HG03521 (cell line): ENCODE data around the gene DNAL4.

ENCODE experiments used
- ATAC-seq: cut with Tn5 transposase; IDR thresholded peaks from one replicate; pipeline ENCODE4 v1.9.1; 2021; ENCODE audit warnings: mild to moderate bottlenecking, moderate library complexity; ENCODE audit not compliant: unreplicated experiment

The DNAL4 gene

GRCh38 chr22:38793721-38794466 is at the start of gene DNAL4:
Gene DNAL4, minus strand, starts transcription at chr22:38794143. Its CDS starts 11,412 bp downstream, at chr22:38782731.
- ATAC-seq = peak; percentile 90

DNA sequence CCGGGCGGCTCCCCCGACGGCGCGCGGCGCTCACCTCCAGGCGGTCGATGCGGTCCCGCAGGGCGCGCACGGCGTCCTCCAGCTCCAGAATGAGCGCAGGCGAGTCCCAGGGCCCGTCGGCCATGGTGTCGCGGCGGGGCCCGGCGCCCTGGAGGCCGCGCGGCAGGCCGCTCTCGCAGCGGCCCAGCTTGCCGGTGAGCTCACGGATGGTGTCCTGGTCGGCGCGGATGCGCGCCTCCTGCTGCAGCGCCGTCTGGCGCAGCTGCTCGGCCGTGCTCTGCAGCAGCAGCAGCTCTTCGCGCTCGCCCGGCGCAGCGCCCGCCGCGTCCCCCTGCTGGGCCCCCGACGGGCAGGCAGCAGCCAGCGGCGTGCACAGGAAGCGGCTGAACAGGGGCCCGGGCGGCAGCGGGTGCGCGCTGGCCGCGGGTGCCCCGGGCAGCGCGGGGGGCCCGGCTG is 49.3 kb upstream of the DNAL4 start:
- no peak for ATAC-seq

DNA sequence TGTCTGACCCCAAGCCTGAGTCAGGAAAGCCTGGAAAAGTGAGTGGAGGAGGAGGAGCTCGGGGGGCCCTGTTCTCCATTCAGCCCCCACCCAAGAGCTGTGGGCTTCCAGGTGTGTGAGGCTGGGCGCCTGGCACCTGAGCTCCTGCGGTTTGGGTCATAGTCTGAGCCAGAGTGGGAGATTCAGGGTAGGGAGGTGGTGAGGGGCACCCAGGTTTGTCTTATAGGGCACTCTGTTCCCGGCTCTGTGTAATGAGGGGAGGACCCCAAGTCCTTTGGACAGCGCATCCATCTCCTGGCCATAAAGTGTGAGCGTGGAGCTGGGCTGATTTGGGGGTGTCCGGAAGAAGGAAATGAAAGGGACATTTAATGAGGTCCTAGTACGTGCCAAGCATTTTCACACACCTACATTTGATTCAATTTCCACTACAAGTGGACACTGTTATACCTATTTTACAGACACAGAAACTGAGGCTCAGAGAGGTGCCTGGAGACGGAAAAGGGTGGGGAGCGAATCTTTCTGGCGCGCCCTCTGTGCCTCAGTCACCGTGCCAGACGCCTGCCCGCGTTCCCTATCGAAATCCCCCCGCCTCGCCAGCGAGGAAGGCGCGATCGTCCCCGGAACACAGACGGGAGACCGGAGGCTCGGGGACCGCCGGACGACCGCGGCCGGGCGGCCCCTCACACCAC is 48.7 kb upstream of the DNAL4 start:
- no peak for ATAC-seq

DNA sequence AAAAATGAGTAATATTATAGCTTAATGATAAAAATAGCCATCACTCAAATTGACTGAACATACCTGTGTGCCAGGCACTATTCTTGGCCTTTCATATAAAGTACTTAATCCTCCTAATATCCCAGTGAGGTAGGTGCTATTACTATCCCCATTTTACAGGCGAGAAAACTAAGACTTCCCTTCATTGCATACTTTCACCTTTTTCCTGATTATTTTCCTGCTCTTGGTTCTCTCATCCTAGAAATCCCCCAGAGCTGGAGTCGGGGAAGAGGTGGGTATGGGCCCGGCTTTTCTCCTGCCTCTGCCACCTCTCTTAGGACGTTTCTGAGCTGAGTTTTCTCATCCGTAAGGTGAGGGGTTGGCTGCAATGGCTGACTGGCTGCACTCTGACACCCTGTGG is 47.7 kb upstream of the DNAL4 start:
- no peak for ATAC-seq

- ATAC-seq = no peak
Observed at GRCh38 chr22:38841211-38841610, 47.3 kb upstream of the DNAL4 start.

DNA sequence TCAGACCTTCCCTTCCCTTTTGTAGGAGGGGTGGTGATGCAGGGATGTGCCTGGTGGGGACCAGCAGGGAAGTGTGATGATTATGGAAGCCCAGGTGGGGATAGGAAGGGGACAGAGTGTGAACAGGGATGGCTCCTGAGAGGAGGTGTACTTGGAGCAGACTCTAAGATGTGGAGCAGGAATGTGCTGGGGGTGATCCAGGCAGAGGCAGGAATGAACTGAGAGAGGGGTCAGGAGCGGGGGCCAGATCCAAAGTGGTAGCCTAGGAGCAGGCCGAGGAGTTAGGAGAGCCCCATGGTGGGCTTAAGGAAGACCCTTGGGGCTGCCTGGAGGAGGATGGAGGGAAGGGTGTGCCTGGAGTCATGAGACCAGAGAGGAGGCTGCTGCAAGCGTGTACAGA is 46.2 kb upstream of the DNAL4 start:
- no peak for ATAC-seq

DNA sequence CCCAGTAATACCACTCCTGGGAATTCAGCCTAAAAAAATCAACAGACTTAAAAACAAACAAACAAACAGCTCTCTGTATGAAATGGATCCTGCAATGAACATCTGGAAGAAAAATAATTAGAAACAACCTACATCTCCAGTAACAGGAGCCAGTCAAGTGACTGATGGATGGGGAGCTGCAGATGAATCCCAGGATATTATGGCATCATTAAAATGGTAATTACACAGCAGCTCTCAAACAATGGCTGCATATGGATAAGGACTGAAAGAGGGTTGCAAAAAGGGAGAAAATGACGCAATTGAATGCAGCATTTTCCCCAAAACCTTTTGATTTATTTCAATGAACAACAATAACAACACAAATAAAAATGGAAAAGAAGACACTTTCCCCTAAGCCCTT is 45.7 kb upstream of the DNAL4 start:
- no peak for ATAC-seq

DNA sequence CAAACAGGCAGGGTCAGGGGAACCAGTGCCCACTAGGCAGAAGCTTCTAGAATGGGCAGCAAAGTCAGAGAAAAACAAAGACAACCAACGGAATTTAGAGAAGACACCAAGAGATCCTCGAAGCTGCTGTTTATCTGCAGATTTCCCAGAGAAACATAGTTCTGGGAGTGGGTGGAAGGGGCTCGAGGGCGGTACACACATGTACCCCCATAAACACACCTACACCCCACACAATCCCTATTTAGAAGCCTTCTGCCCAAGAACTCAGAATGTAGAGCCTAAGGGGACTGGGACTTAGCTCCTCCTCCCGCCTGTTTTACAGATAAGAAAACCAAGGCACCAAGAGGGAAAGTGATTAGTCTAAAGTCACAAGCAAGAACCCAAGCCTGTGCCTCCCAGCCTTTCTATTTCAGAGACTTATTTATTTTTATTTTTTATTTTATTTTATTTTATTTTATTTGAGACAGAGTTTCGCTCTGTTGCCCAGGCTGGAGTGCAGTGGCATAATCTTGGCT is 43.5 kb upstream of the DNAL4 start:
- ATAC-seq = no peak

- no peak for ATAC-seq
Observed at GRCh38 chr22:38835888-38836301, 42.0 kb upstream of the DNAL4 start.

- ATAC-seq = no peak
Observed at GRCh38 chr22:38834991-38835390, 41.0 kb upstream of the DNAL4 start.

GRCh38 chr22:38834215-38834953 is 40.4 kb upstream of the DNAL4 start:
- ATAC-seq = no peak

GRCh38 chr22:38833061-38833460 is 39.1 kb upstream of the DNAL4 start:
- ATAC-seq = no peak

DNA sequence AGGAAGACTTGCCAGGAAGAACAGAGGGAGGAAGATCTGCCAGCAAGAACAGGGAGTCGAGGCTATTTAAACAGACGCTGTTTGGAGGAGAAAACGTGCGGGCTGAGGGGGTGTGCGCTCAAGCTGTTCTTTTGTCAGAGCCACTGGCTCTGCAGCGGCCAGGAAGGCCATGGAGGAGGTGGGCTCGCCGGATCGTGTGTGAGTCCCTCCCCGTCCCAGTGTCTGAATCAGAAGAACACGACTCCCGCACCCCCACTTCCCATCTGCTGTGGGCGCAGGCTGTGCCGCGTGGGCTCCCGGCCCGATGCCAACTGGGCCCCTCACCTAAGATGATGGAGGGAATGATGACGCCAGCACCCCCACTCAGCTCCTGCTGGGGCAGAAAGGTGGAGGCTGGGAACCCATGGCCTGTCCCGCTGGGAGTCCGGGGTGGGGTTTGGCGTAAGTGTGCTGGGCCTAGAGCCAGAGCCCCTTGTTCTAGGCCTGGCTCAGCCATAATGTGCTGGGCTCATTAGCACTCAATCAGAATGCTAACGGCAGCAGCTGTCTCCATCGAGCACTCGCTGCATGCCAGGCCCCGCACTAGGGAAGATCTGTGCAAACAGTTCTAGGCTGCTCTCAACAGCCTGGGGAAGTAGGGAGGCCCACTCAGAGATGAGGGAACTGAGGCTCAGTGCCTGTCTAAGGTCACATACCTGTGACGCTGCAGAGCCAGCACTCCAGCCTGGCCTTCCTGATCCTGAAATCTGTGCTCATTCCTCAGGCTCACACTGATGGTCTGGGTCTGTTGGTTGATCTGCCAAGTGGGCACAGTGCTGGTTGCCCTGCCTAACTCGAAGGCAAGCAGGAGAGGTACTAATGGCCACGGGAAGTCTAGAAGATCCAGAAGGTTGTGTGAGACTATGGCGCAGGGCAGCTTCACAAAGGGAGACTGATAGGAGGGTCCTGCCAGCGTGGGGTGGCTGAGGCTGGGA is 38.3 kb upstream of the DNAL4 start:
- ATAC-seq = no peak

DNA sequence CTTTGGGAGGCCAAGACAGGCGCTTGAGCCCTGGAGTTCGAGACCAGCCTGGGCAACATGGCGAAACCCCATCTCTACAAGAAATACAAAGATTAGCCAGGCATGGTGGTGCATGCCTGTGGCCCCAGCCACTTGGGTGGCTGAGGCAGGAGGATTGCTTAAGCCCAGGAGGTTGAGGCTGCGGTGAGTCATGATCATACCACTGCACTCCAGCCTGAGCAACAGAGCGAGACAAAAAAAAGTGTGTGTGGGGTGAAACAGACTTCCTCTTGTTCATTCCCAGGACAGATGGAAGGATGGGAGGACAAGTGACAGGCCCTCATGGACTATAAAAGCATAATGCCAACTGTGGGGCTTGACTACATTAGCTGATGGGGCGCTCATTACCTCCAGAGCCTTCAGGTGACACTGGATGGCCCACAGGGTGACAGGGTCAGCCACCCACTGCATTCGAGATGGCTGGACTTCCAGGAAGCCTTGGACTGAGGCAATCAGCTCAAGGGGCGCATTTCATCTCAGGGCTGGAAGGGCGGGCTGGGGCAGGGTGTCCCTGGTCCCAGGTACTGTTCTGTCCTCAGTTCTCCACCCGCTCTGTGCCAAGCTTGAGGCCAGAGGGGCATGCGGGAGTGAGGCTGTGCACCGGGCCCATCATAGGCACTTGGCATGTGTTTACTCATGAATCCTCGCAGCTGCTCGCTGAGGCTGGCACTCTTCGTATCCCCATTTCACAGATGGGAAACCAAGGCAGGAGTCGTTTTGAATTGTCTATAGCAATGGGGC is 37.4 kb upstream of the DNAL4 start:
- no peak for ATAC-seq

- no peak for ATAC-seq
Observed at GRCh38 chr22:38830845-38831108, 36.8 kb upstream of the DNAL4 start.

GRCh38 chr22:38830026-38830844 is 36.3 kb upstream of the DNAL4 start:
- no peak for ATAC-seq

DNA sequence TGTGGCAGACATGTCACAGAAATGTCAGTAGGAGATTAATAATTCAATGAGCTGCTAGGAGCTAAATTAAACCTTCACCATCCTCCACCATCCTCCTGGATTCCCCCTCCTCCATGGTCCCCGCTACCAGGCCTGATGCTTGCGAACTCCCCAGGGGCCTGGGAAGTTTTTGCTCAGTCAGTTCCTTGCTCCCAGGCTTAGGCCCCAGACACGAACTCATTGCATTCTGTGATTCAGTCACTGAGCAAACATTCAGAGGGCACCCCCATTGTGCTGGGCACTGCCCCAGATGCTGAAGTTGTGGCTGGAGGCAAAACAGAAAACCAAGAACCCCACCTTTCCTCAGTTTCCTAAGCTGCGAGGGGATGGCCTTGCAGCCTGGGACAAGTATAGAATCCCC is 35.5 kb upstream of the DNAL4 start:
- no peak for ATAC-seq

DNA sequence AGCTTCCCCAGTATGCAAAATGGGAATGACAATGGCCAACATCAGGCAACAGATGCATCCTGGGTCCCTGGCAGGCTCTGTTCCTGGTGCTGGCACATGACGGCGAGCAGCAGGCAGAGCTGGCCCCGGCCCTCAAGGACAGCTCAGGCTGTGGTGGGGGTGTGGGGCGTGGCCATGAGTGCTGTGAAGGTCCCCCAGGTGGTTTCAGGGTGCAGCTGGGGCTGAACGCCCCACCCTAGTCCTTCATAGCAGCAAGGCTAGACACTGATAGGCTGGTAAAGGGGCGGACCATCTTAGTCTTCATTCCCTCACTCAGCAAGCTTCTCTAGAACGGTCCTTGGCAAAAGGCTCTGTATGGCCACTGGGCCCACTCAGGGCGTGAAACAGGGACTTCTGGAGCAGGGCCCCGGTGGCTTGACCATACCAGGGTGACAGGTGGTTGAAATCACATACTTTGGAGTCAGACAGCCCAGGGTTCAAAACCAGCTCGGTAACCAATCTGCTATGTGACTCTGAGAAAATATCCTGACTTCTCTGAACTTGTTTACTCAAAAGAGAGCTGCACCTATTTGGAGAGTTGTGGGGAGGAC is 34.8 kb upstream of the DNAL4 start:
- no peak for ATAC-seq

- no peak for ATAC-seq
Observed at GRCh38 chr22:38828191-38828590, 34.2 kb upstream of the DNAL4 start.
